GM19467 (cell line): ENCODE measurements around the gene LRIG3.

ENCODE experiments used
- ATAC-seq: cut with Tn5 transposase; IDR thresholded peaks from one replicate; pipeline ENCODE4 v1.9.1; 2021; ENCODE audit warnings: mild to moderate bottlenecking, moderate library complexity; ENCODE audit not compliant: unreplicated experiment

LRIG3 gene

DNA sequence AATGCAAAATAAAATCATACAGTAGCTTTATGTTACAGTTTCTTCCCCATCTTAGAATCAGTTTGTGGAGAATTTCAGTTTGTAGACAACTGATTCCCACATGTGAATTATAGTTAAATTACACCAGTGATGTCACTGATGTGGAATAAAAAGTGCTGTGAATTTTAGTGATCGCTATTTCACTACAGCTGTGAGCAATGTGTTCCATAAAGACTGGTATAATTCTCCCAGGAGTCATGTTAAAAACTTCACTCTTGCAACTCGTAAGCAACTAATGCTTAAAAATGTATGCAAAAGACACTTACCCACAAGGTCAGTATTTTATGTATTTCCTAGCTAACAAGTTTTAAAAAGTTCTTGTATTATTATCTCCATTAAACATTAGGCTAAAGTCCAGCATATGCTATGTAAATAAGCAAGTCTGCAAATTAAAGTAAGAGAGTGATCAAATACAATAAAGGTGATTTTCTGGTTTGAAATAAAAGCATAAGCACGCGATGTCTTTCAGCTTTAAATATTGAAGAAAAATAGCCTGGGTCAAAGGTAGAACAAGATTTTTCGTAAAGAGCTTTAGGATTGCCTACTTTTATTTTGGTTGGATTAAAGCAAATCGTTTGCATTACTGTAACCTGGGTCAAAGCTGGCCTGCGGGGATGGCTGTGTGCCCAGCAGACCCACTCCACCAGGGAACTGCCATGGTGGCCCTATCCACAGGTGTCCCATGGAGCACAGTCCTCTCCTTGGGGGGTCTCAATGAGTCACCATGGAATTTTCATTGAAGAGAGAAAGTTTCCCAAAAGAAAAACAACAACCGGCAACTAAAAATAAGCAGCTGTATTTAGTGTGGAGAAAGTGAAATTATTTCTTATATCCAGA is 12.7 kb upstream of the LRIG3 start:
- no peak for ATAC-seq

DNA sequence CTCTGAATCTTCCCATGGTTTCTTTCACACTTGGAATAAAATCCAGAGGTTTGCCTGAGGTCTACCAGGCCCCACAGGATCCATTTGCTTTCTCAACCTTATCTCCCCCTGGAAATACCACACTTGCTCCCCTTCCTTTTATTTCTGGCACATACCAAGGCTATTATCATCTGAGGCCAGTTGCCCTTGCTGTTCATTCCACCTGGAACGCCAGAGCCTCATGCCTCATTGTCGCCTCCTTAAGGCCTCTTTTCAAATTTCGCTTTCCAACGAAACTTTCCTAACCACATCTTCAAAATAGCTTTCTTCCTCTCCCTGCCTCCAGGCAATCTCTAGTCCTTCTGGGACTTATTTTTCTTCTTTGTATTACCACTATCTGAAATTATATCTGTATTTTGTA is 11.2 kb upstream of the LRIG3 start:
- ATAC-seq, result no peak

DNA sequence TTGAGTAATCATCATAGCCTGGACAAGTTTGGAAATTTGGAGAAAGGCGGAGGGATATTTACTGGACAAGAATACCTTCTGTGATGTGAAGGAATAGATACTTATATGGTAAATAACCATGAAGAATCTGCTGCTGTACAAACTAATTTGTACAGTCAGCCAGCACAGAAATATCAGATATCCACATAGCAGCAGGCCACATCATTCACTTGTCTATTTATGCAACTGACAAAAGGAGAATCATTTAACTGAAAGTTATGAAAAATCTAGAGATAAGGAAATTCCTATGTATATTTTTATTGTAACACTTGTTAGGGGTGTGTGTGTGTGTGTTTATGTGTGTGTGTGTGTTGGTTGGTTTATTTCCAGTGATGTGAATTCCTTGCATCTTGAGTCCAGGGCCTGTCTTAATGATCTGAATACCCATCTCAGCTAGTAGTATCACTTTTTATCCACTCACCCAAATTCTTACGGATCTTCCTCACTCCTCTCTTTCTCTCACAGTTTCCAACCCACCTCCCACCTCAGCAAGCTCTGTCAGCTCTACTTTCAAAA is 10.5 kb upstream of the LRIG3 start:
- no peak for ATAC-seq

DNA sequence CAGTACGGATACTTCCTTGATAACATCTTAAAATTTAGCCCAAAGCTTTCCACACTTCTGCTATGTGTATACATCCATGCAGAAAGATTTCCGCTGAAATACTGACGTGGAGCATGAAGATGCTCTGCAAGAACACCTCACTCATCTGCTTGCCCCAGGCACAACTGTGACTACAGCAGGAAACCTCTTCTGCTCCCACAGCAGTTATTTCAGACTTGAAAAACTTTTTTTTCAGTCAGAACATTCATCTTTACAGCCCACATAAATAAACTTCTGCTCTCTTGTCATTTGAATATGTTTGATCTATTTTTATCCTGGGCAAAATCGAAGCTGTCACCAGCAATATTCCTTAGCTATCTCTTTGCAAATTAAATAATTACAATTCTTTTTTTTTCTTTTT is 6.8 kb upstream of the LRIG3 start:
- no peak for ATAC-seq

DNA sequence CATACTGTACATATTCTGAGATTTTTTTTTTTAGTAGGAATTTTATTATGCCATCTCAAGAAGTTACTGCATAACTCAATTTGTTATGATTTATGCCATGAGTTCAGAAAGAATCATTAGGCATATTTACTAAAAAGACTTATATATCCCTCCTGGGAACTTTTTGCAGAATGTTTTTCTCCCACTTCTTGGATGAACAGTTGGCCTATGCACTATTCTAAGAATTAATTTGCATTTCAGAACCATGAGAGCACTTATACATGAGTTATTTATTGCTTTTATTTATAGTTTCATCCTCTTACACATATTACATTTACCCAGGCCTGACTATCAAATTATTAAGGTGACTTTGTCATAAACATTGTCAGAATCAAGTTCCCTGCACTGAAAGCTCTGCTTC is 6.3 kb upstream of the LRIG3 start:
- ATAC-seq, result no peak

DNA sequence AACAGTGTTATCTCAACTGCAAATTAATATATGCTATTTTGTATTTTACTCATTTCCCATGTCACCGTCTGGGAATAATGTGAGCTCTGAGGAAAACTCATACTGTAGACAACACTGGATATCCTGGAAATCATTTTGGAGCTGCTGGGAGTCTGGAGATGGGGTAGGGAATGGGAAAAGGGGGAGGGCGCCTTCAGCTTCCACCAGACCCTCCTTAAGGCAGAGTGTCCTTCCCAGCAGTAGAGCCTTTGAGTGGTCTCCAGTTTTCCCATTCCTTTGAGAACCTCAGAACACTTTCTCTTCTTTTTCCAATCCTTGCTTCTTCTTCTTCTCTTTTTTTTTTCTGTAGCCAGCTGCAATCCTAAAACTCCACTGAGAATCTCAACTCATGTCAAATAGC is 5.4 kb upstream of the LRIG3 start:
- no peak for ATAC-seq

DNA sequence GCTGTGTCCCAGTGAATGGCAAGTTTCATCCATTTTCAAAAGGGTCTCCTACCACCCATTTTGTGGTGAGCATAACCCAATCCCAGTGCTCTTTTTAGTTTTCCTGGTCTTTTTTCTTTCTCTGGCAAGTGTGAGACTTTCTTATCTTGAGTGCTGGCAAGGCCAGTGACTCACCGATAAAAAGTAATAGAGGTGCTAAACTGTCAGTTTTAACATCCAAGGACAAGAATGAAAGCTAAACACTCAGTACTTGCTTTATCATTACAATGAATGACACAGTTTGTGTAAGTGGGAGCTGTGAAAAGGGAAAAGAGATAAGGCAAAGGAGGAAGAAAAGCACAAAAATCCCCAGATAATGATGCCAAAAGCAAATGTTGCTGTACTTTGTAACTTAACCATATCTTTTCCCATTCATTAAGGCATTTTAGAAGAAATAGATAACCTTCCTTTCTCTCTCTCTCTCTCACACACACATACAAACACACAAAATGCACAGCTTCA is 4.9 kb upstream of the LRIG3 start:
- ATAC-seq, result no peak

DNA sequence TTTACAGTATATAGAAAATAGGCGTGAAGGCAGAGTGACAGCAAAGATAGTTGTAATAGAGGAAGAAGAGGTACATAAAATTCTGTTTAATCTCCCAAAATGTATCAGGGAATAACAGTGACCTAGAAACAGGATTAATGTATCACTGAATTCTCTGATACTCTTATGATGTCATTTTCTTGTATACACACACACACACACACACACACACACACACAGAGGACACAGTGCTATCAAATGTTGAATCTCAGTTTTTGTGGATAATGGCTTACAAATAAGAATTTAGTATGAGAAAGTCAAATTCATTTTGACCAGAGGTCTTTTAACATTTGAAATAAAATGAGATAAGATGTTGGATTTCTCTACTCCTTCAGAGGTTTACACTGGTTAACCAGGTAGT is 4.3 kb upstream of the LRIG3 start:
- ATAC-seq, result no peak

DNA sequence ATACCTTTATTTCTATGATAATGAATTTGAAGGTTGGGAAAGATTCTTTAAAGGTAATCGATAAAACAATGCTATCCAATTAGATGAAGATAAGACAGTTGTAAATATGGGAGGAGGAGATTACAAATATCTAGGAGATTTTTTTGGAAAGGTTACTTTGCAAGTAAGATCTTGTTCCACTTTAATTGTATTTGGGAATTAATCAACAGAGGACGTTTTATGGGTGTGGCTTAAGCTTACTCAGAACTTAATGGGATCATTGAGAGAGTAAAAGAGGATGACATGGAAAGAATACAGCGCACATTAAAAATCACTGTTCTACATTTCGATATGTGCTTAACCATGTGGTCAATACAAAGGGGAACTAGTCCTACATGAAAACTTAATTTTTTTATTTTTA is 3.5 kb upstream of the LRIG3 start:
- ATAC-seq, result no peak

DNA sequence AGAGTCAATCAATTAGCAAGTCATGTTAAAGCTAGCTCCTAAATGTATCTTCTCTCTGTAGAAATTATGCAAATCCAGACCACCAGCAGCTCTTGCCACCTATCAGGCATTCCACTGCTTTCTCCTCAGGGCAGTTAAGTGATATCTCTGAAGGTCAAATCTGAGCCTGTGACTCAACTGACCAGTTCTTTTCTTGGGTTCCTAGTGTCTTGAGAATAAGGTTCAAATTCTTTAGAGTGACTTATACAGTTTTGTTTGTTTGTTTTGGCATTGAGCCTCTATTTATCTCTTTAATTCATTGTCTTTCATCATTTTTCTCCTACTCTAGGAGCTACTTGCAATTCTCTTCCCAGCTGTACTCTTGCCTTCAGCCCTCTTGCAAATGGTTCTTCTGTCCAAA is 2.5 kb upstream of the LRIG3 start:
- no peak for ATAC-seq

DNA sequence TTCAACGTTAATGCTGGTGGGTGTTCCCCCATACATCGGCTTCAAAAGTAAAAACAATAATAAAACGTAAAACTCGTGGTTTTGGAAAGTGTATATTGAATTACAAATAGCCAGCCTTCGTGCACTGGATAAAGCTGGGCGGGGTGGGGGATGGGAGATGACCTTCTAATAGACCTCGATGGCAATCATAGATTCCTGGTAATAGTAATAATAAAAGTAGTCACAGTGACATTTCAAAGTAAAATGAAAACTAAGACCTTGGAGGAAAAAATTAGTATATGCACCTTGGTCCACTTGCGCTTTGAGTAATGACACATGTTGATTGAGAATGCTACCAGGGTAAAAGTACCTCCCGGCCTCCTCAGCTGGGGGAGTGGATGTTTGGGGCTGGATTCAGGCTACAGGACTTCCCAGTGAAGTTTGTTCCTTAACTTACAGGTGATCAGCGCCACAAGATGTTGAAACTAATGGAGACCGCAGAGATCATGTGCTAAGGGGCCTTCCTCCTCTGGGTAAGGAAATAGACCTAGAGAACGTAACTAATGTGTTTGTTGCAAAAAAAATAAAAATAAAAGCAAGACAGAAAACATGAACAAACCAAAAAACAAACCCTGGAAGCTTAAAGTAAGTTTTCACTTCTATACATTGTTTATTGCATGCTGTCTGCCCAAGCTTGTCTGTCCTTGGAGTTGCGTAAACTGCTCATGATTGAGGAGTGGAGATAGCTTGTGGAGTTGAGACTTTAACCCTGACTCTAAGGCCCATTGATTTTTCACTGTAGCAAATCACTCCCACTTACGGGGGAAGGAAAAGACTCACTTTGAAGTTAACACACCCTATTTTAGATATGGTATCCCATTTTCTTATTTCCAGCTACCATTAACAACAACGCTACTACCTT is 907 bp upstream of the LRIG3 start:
- ATAC-seq, result no peak

DNA sequence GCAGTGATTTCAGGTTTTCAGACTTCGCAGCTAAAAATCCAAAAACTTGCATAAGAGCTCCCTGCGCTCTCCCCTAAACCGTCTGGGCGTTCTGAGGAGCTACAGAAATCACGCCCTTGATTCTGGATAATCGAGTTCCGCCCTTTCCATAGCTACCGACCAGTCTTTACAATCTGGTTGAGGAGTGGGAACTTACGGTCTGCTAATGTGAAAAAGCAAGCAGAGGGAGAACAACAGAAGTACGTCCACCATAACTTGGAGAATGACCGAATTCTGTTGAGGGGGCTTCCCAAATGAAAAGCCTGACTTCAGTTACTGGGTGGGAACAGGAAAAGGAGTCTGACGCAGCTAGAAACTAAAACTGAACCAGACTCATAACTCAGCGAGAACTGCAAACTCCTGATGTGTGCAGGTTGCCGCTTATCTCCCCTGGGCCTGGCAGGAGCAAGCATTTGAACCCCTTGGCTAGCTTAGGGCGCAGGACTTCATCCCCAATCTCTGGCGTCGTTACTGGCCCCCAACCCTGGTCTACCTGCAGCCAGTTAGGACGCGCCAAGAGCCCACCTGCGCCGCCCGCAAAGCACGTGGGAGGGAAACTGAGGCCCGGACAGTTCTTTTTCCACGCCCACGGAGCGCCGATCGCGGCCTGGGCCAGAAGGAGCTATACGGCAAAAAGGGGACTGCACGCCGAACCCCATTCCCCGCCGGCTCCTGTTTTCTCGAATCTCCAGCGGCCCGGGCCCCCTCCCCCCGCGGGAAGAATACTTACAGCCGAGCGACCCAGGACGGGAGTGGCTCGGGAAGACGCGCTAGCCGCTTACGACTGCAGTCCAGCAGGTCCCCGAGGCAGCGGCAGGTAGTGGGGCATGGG is 838 bp downstream of the LRIG3 start:
- ATAC-seq, result no peak

DNA sequence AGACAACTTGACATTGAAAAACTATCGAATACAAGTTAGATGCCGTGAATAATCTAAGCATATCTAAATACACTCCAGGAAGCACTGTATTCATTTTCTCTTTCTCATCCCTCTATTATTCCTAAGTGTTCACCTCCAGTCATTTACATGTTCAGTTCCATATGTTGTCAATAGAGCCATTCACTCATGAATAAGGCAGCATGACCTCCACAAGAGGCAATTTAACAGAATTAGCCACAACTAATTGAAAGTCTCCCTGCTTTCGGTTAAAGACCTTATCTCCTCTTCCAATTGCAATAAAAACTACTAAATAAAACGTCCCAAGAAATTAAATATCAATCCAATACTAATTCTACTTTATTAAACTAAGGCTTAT is 1.8 kb downstream of the LRIG3 start:
- ATAC-seq, result no peak

DNA sequence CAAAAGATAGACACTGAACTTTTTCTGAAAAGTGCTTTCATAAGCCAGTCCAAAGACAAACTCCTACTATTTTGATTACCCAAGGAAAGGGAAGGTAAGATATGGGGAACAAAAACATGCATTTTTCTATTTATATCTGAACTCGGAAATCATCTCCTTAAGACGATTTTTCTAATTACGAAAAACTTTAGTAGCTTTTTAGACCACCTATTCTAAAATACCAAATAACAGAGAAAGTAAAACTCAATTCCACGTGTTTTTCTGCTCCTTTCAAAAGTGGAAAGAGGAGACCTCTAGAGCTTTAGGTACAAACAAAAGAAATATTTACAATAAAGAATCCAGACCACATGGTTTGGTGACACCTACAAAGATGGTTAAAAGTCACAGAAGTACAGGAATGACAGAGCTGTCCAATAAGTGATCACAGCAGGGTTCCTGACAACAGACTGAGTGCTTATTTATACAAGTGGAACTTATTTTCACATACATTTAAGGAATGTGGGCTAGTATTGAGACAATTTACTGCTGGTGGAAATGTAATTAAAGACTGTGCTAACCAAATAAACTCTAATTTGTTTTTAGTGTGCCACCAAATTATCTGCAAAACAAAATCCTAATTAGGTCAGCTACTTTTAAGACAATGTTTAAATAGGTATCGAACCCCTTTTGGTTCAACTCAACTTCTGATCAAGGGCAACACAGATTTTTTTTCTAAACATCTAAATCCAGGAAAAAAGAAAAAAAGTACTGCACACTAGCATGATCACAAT is 2.4 kb downstream of the LRIG3 start:
- no peak for ATAC-seq

DNA sequence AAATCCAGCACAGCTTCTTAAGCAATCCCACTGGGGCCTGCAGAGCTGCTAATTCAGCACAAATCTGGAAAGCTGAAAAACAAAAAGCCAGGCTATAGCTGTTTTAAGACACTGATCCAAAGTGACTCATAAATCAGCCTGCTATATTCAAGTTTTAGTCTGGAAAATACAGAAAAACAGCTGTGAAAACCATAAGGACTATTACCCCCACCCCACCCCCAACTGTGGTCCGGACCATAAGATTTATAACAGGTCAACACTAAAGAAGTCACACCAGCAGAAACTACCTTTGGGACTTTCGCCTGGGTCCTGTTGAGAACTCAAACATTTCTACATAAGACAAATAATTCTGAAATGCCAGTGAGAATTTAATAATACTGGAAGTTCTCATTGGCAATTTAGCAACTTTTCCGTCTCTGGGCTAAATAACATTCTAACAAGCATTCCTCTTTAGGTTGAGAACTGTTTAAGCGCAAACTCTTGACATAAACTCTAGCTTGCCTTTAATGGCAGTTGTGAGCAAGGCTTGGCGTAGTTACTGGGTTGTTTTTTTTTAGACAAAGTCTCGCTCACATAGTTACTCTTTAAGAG is 3.3 kb downstream of the LRIG3 start:
- no peak for ATAC-seq

DNA sequence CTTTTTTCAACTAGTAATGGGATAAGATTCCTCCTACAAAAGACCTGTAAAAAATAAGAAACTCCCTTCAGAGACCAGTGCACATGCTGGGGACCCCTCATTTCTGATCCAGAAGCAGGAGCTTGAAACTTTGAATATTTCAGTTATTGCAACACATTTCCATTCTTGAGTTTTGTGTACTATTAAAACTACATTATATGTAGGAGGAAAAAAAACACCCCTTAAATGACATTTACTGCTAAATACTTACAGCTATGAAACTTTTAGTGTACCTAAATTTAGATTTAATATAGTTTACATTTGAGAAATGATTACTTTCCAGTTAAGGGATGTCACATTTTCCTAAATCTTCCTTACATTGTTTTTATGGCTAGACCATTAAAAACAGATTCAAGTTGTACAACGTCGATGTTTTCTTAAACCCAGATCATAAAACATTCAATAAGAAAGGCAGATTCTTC is 4.1 kb downstream of the LRIG3 start:
- ATAC-seq, result no peak

DNA sequence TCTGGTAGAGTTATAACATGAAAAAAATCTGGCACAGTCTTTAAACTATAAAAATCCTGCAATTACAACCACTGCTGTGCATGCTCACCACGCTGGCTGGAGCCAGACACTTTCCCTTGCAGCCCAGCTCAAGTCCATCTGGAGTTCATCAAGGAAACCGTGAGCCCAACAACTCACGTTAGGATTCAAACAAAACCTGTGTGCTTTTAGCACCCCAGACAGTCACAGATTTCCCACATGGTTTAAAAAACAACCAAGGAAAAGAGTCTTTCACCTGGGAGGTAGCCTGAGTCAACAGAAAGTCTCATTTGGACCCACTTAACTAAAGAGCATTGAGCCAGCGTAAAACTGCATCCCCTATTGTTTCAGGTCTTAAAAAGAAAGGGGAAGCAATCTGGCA is 4.7 kb downstream of the LRIG3 start:
- ATAC-seq, result no peak

DNA sequence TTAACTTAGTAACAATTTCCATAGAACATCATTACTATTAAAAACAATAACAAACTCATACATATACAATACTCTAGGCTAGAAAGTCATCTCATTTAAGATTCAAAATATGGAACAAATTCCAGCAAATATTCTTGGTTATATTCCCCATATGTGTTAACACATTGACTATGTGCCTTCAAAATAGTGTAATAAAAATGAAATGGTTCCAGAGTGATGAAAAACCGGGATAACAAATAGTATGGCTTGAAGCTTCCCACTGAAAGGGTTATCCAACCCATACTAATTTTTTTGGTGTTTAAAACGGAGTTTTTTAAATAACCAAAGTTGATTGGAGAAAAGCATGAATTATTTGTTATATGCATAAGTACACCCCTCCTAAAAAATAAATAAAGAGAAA is 5.3 kb downstream of the LRIG3 start:
- no peak for ATAC-seq

DNA sequence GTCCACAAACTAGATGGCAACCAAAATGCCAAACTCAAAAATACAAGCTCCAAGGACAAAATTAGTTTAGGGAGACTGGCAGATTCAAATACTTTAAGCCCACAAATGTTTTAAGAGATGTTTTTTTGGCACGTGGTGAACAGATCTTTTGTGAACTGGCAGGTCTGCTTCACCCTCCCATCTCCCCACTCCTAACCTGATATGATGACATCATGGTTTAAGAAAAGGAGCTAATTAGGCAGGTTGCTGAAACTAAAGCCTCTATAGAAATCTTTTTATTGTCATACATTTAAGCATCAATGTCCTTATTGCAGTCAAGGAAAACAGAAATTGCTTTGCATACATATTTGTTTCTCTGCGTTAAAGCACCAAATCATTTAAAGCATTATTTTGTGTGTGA is 5.8 kb downstream of the LRIG3 start:
- no peak for ATAC-seq
